HepG2 (cell line): ENCODE results near the gene MAPK13. TPM values are rescaled to one million over a fixed set of nuclear protein-coding genes. Genes with fewer than 3 reads are reported as not detected.

Source experiments
- DMTF1 ChIP-seq: sonication (generic); formaldehyde crosslinking; IDR thresholded peaks from 2 replicates; pipeline ENCODE4 v1.4.0; 2020; ENCODE audit warnings: mild to moderate bottlenecking, missing genetic modification reagents
- DPF2 ChIP-seq: sonication (generic); formaldehyde crosslinking; IDR thresholded peaks from 2 replicates; pipeline ENCODE4 v1.4.0; 2020; ENCODE audit warnings: mild to moderate bottlenecking, low read depth, missing genetic modification reagents, borderline replicate concordance
- HES4 ChIP-seq: sonication (generic); formaldehyde crosslinking; IDR thresholded peaks from 2 replicates; pipeline ENCODE4 v1.9.0; 2021; ENCODE audit warnings: mild to moderate bottlenecking, missing genetic modification reagents, borderline replicate concordance
- HOXA5 ChIP-seq: sonication (generic); formaldehyde crosslinking; IDR thresholded peaks from 2 replicates; pipeline ENCODE4 v1.4.0; 2020; ENCODE audit warnings: missing genetic modification reagents
- IRF1 ChIP-seq: sonication (generic); formaldehyde crosslinking; IDR thresholded peaks from 2 replicates; pipeline ENCODE4 v1.4.0; 2020; ENCODE audit warnings: low read depth, mild to moderate bottlenecking, missing genetic modification reagents
- JUN ChIP-seq: sonication (generic); formaldehyde crosslinking; IDR thresholded peaks from 2 replicates; pipeline ENCODE4 v1.4.0; 2020; ENCODE audit warnings: mild to moderate bottlenecking, missing genetic modification reagents
- KLF11 ChIP-seq: IDR thresholded peaks from 2 replicates; pipeline ENCODE4 v1.6.1; 2016; ENCODE audit warnings: missing compliant biosample characterization
- NONO ChIP-seq, 2 experiments: fragments of 450-650 bp in 1 of 2; sonication (generic) in 1 of 2; formaldehyde crosslinking in 1 of 2; IDR thresholded peaks in 1 of 2; conservative IDR thresholded peaks in 1 of 2; 2 replicates each; pipeline versions ENCODE4 v1.6.1 to v1.8.0; 2017 to 2022; ENCODE audit warnings: mild to moderate bottlenecking in 1 of 2, missing genetic modification reagents in 1 of 2, moderate library complexity in 1 of 2
- SRSF9 ChIP-seq: fragments of 200-400 bp; formaldehyde crosslinking; IDR thresholded peaks from 2 replicates; pipeline ENCODE4 v1.6.1; 2018; ENCODE audit warnings: borderline replicate concordance, mild to moderate bottlenecking, low read depth, low read length; ENCODE audit not compliant: insufficient read depth, poor library complexity, severe bottlenecking
- STAT6 ChIP-seq: sonication (generic); formaldehyde crosslinking; IDR thresholded peaks from 2 replicates; pipeline ENCODE4 v1.4.0; 2020; ENCODE audit warnings: missing genetic modification reagents, mild to moderate bottlenecking, borderline replicate concordance
- TCF12 ChIP-seq, 2 experiments: fragments of 450-650 bp in 1 of 2; sonication (generic) in 1 of 2; formaldehyde crosslinking in 1 of 2; IDR thresholded peaks; 2 replicates each; pipeline versions ENCODE4 v1.6.1 to v1.8.0; 2017 to 2022; ENCODE audit warnings: antibody characterized with exemption in 1 of 2, mild to moderate bottlenecking in 1 of 2, missing genetic modification reagents in 1 of 2, moderate library complexity in 1 of 2
- ZFP90 ChIP-seq: sonication (generic); formaldehyde crosslinking; IDR thresholded peaks from 2 replicates; pipeline ENCODE4 v1.8.0; 2022; ENCODE audit warnings: missing genetic modification reagents, mild to moderate bottlenecking, inconsistent platforms, borderline replicate concordance
- ZNF138 ChIP-seq: sonication (generic); formaldehyde crosslinking; IDR thresholded peaks from 2 replicates; pipeline ENCODE4 v1.5.0; 2020; ENCODE audit warnings: mild to moderate bottlenecking, low read depth, missing genetic modification reagents
- ZNF337 ChIP-seq: sonication (generic); formaldehyde crosslinking; IDR thresholded peaks from 2 replicates; pipeline ENCODE4 v1.5.1; 2020; ENCODE audit warnings: missing genetic modification reagents, low read depth, mild to moderate bottlenecking, borderline replicate concordance
- ZNF577 ChIP-seq: sonication (generic); formaldehyde crosslinking; IDR thresholded peaks from 2 replicates; pipeline ENCODE4 v1.4.0; 2020; ENCODE audit warnings: mild to moderate bottlenecking, low read depth, missing genetic modification reagents, borderline replicate concordance
- ZSCAN20 ChIP-seq: sonication (generic); formaldehyde crosslinking; IDR thresholded peaks from 2 replicates; pipeline ENCODE4 v1.4.0; 2020; ENCODE audit warnings: missing genetic modification reagents, mild to moderate bottlenecking, borderline replicate concordance
- polyA plus RNA-seq, 8 experiments: library from polyadenylated mRNA; depleted of rRNA in 3 of 8; stranded (reverse) in 7 of 8; unstranded in 1 of 8; fragments of >200 nt; fragmentation: Illumina TruSeq in 4 of 8; extraction: Trizol in 4 of 8; gene quantifications; 2 replicates each; pipeline versions ENCODE4 v1.2.1 to v1.2.3, GENCODE V29; 2011 to 2016; ENCODE audit warnings: low read depth in 4 of 8, missing spikeins in 1 of 8, mixed read lengths in 1 of 8; ENCODE audit not compliant: insufficient read depth in 1 of 8
- total RNA-seq, 5 experiments: library from RNA; depleted of rRNA; stranded (reverse); fragments of >200 nt; fragmentation: Illumina TruSeq; extraction: Trizol; gene quantifications; 2 replicates each; pipeline ENCODE4 v1.2.3, GENCODE V29; 2016; ENCODE audit warnings: low read depth in 1 of 5
- TF ChIP-seq, protein P1 (sequence below): sonication (generic); formaldehyde crosslinking; IDR thresholded peaks from 2 replicates; pipeline ENCODE4 v1.8.1; 2022; ENCODE audit warnings: mild to moderate bottlenecking, missing genetic modification reagents

Gene MAPK13
- total and polyA plus RNA-seq, 2 of the 13 experiments (the other 11 are each of a cell fraction or from before 2014, with no cell fraction given): 12.7 to 43.4 TPM

DNA sequence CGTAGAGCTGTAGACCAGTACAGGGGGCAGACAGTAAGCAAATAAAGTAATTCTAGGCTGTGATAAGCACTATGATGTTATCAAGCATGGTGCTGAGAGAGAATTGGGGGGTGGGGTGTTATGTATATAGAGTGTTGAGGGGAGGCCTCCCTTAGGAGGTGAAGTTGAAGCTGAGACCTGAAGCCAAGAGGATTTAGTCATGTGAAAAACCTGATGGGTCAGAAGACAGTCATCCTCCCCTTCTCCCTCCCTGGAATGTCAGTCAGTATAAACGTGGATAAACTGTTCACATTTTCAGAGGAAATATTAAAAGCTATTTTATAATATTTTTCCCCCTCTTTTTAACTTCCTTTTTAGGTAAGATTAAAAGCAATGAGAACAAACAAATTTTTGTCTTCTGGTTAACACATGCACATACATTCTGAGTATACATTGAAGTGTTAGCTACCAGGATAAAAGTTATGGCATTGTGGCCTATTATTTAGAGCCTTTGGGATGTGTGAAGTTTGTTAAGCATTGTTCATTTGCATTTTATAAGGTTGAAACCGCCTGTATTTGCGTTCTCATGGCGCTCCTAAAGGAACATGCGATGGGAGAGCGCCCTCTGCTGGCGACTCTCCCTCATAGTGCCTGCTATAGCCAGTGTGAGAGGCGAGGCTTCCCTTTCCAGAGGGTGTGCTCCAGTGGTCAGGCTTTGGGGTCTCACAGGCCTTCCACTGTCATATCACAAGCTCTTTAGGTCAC is 35.4 kb upstream of the MAPK13 start (continued):
- TF ChIP-seq SRSF9 (no peak), IRF1 (CRISPR knock-in tag) (no peak), ZSCAN20 (CRISPR knock-in tag) (no peak), TCF12 (IDR thresholded peaks at IDR 0.05) (no peak), TCF12 (CRISPR knock-in tag; IDR thresholded peaks at IDR 0.05) (no peak; the same call in 1 of the 2 replicates), STAT6 (CRISPR knock-in tag) (no peak), DPF2 (CRISPR knock-in tag) (no peak), ZNF577 (CRISPR knock-in tag) (no peak), ZNF138 (CRISPR knock-in tag) (no peak), JUN (CRISPR knock-in tag) (no peak), DMTF1 (CRISPR knock-in tag) (no peak), NONO (IDR thresholded peaks at IDR 0.05) (no peak), NONO (CRISPR knock-in tag; conservative IDR thresholded peaks at IDR 0.05) (no peak), HES4 (CRISPR knock-in tag) (no peak), ZFP90 (CRISPR knock-in tag) (0 out of 2 replicates have a peak, but pooled peaks have one; percentile 47), HOXA5 (CRISPR knock-in tag) (no peak), ZNF337 (CRISPR knock-in tag) (no peak), KLF11 (CRISPR knock-in tag) (no peak)
- TF ChIP-seq, protein P1, sequence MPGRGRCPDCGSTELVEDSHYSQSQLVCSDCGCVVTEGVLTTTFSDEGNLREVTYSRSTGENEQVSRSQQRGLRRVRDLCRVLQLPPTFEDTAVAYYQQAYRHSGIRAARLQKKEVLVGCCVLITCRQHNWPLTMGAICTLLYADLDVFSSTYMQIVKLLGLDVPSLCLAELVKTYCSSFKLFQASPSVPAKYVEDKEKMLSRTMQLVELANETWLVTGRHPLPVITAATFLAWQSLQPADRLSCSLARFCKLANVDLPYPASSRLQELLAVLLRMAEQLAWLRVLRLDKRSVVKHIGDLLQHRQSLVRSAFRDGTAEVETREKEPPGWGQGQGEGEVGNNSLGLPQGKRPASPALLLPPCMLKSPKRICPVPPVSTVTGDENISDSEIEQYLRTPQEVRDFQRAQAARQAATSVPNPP (CRISPR knock-in tag): no peak
